ENCODE data around the gene SPEM3.

Gene SPEM3

GRCh38 chr17:7445619-7445968 is 16.9 kb downstream of the SPEM3 start:
- no peak for DNase-seq (ENCODE audit: low read depth, low spot score)
- POLR2A ChIA-PET, result interaction anchor here (1.4 kb wide), 1 partner anchor 39 kb away, joined by 4 read pairs; the partner anchor contains the start of gene POLR2A

GRCh38 chr17:7448461-7448860 is 19.8 kb downstream of the SPEM3 start:
- ChIA-PET POLR2A (no interaction called here), CTCF (interaction anchor here (8.8 kb wide), 1 partner anchor 12 kb away, joined by 62 read pairs; the partner anchor contains the start of gene TMEM102)
- no peak for TF ChIP-seq CTCF (IDR thresholded peaks at IDR 0.05; ENCODE audit: insufficient read depth, low read length, missing control alignments)
- DNase-seq (ENCODE audit: low read depth, low spot score), result no peak
- no peak overlapping the region for H3K4me3 ChIP-seq (ENCODE audit: low read depth, low read length)

More at GRCh38 chr17:7445619-7445968, 16.9 kb downstream of the SPEM3 start:
- no peak for TF ChIP-seq CTCF (IDR thresholded peaks at IDR 0.05; ENCODE audit: insufficient read depth, low read length, missing control alignments)
- CTCF ChIA-PET, result interaction anchor here (1.0 to 8.8 kb wide), 4 partner anchors 9 to 115 kb away, joined by 3 to 62 read pairs (median 7); partner anchors contain the start of genes TMEM102 and TMEM95
- peak overlapping the region; percentile 36 for H3K4me3 ChIP-seq (ENCODE audit: low read depth, low read length)

GRCh38 chr17:7459961-7460545 is 31.4 kb downstream of the SPEM3 start:
- DNase-seq (ENCODE audit: low read depth, low spot score), result no peak
- H3K4me3 ChIP-seq (ENCODE audit: low read depth, low read length), result no peak overlapping the region
- ChIA-PET POLR2A (no interaction called here), CTCF (interaction anchor here (1.1 to 1.4 kb wide), 2 partner anchors 19 to 24 kb away, joined by 3 read pairs; no protein-coding TSS in a partner anchor)
- no peak for TF ChIP-seq CTCF (IDR thresholded peaks at IDR 0.05; ENCODE audit: insufficient read depth, low read length, missing control alignments)

- POLR2A ChIA-PET, result interaction anchor here (1.6 kb wide), 1 partner anchor 23 kb away, joined by 6 read pairs; the partner anchor contains the start of gene POLR2A
Measured at GRCh38 chr17:7460850-7461660, 32.4 kb downstream of the SPEM3 start.

GRCh38 chr17:7462474-7463371 is 34.1 kb downstream of the SPEM3 start:
- POLR2A ChIA-PET, result interaction anchor here (1.0 kb wide), 1 partner anchor 15 kb away, joined by 3 read pairs; no protein-coding TSS in a partner anchor
- CTCF ChIA-PET, result interaction anchor here (1.0 to 1.5 kb wide), 4 partner anchors 11 to 98 kb away, joined by 3 to 6 read pairs (median 4); no protein-coding TSS in a partner anchor

More at GRCh38 chr17:7460850-7461660, 32.4 kb downstream of the SPEM3 start:
- CTCF ChIA-PET, result interaction anchor here (0.6 to 1.3 kb wide), 5 partner anchors 13 to 165 kb away, joined by 3 to 5 read pairs (median 3); no protein-coding TSS in a partner anchor
- no peak overlapping the region for H3K4me3 ChIP-seq (ENCODE audit: low read depth, low read length)
- TF ChIP-seq CTCF (IDR thresholded peaks at IDR 0.05; ENCODE audit: insufficient read depth, low read length, missing control alignments), result no peak
- no peak for DNase-seq (ENCODE audit: low read depth, low spot score)

More at GRCh38 chr17:7462474-7463371, 34.1 kb downstream of the SPEM3 start:
- DNase-seq (ENCODE audit: low read depth, low spot score), result no peak
- H3K4me3 ChIP-seq (ENCODE audit: low read depth, low read length), result no peak overlapping the region
- TF ChIP-seq CTCF (IDR thresholded peaks at IDR 0.05; ENCODE audit: insufficient read depth, low read length, missing control alignments), result no peak
